Vagina (tissue), 2 donors: ENCODE data around the gene PRKAG2.

Experiments
- CTCF ChIP-seq, 3 experiments: fragments of 450-650 bp in 2 of 3; fragments of 200-600 bp in 1 of 3; sonication (generic) in 1 of 3; IDR thresholded peaks; one replicate each; pipeline ENCODE4 v1.5.1; 2017 to 2019; ENCODE audit warnings: antibody characterized with exemption in 3 of 3, mild to moderate bottlenecking in 2 of 3, moderate library complexity in 2 of 3
- POLR2A ChIP-seq, 2 donors: fragments of 450-650 bp; IDR thresholded peaks; one replicate each; pipeline ENCODE4 v1.6.1; 2017; ENCODE audit warnings: antibody characterized with exemption in 2 of 2, mild to moderate bottlenecking in 2 of 2, moderate library complexity in 2 of 2

- TF ChIP-seq CTCF (IDR thresholded peaks at IDR 0.05) (no peak), POLR2A (IDR thresholded peaks at IDR 0.05) (no peak)
Measured at GRCh38 chr7:151861881-151862280, 15.0 kb downstream of the PRKAG2 start.
